HG03558 (cell line): Measurements from ENCODE around the gene PRRC2C.
A peak's percentile ranks its signal among the peaks of the same experiment; 100 is the strongest.
"Not testable (repeated sequence)": the region's sequence is repeated elsewhere in the genome, so short reads cannot be mapped to it uniquely, and the experiment has no call there.

Experiments used
- ATAC-seq: cut with Tn5 transposase; IDR thresholded peaks from one replicate; pipeline ENCODE4 v1.9.1; 2021; ENCODE audit warnings: moderate number of reproducible peaks; ENCODE audit not compliant: unreplicated experiment; ENCODE audit errors: extremely low read depth

The PRRC2C gene

DNA sequence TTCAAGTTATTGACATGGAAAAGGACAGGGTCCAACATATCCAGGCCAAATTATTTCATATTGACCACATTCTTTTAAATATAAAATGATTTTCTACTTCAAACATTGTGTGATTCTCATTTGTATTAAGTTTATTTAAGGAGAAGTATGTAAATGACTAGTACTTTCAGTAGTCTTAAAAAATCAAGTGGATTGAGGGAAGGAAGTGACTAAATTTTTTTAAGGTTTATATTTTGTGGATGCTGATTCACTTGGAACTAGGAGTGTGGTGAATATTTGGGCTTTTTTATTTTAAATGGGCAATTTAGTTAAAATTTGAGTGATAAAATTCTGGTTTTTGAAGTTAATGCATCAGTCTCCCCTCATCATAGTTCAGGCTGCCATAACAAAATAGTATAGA, 10.1 kb downstream of the PRRC2C start:
- ATAC-seq: no peak

- no peak for ATAC-seq
Observed at GRCh38 chr1:171500304-171500703, 15.0 kb downstream of the PRRC2C start.

- ATAC-seq: no peak
Observed at GRCh38 chr1:171500803-171501202, 15.5 kb downstream of the PRRC2C start.

GRCh38 chr1:171501305-171502024, 16.1 kb downstream of the PRRC2C start:
- ATAC-seq: peak; percentile 84

DNA sequence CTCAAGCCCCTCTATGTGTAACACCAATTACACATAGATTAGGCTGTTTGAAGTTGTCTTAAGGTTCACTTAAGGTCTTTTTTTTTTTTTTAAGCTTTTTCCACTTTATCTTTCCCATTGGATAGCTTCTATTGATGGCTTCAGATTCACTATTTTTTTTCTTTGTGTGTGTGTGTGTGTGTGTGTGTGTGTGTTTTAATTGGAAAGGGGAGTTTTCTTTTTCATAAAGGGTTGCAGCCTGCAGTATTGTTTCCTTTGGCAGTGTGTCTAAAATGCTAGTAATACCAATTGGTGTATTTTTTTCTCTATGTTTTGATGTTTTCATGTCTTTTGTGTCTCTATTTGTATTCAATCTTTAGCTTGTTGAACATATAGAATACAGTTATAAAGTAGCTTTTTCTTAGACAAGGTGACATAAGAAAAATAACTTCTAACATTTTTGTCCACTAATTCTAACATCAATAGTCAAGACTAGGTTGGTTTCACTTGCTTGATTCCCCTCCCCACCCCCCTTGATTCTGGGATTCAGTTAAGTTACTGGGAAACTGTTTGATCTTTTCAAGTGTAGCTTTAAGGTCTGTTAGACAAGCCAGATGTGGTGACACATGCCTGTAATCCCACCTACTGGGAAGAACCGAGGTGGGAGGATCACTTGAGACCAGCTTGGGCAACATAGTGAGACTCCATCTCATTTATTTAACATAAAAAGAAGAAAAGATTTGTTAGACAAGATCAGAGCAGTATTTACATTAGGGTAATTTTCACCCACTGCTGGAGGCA, 21.4 kb downstream of the PRRC2C start:
- ATAC-seq: no peak

DNA sequence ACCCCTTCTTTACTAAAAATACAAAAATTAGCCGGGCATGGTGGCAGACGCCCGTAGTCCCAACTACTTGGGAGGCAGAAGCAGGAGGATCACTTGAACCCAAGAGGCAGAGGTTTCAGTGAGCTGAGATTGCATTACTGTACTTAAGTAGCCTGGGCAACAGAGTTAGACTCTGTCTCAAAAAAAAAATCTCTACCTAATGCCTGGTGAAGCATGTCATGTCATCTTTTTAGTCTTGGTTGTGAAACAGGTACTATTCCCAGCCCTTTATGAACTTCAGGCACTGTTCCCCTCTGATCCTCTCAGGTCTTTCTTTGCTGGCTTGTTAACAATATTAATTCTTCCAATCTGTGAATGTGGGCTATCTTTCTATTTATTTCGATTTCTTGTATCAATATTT, 22.1 kb downstream of the PRRC2C start:
- ATAC-seq: no peak

GRCh38 chr1:171509191-171509590, 23.9 kb downstream of the PRRC2C start:
- no peak for ATAC-seq

GRCh38 chr1:171513743-171514142, 28.4 kb downstream of the PRRC2C start:
- ATAC-seq: no peak

DNA sequence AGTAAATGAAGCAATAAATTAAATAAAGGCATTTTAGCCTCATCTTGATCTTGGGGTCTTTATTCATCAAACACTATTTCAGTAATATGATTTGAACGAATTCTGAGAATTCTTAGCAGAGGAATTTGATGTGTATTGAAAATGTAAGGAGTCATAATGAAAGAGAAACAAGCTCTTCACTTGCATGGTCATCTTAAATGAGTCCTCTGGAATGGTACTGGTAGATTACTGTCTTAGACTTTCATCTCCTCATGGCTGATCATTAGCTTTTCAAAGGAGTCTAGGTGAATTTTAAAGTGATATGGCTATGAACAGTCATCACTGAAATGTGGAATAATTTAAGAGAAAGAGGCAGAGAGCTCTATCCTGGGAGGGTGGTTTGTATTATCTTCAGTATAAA, 30.0 kb downstream of the PRRC2C start:
- peak; percentile 52 for ATAC-seq

DNA sequence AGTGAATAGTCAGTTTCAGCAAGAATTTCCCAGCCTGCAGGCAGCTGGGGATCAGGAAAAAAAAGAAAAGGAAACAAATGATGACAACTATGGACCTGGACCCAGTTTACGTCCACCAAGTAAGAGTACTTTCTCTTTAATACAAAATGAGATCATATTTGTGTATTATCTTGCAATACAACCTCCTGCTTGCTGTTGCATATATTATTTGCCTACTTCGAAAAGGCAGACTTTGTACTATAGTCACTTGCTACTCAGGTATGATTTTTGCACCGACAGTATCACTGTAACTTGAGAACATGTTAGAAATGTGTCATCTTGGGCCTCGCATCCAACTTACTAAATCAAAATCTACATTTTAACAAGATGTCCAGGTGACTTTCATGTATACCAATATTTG, 30.4 kb downstream of the PRRC2C start:
- ATAC-seq: no peak

GRCh38 chr1:171521567-171521966, 36.2 kb downstream of the PRRC2C start:
- ATAC-seq: no peak

- ATAC-seq: no peak
Observed at GRCh38 chr1:171530676-171531075, 45.3 kb downstream of the PRRC2C start.

GRCh38 chr1:171532520-171532919, 47.2 kb downstream of the PRRC2C start:
- ATAC-seq: no peak

GRCh38 chr1:171545523-171545922, 60.2 kb downstream of the PRRC2C start:
- no peak for ATAC-seq

GRCh38 chr1:171550050-171550449, 64.7 kb downstream of the PRRC2C start:
- no peak for ATAC-seq

GRCh38 chr1:171550598-171551100, 65.3 kb downstream of the PRRC2C start:
- ATAC-seq: not testable (repeated sequence)

DNA sequence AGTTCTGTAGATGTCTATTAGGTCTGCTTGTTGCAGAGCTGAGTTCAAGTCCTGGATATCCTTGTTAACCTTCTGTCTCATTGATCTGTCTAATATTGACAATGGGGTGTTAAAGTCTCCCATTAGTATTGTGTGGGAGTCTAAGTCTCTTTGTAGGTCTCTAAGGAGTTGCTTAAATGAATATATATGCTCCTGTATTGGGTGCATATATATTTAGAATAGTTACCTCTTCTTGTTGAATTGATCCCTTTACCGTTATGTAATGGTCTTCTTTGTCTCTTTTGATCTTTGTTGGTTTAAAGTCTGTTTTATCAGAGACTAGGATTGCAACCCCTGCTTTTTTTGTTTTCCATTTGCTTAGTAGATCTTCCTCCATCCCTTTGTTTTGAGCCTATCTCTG, 68.6 kb downstream of the PRRC2C start:
- not testable (repeated sequence) for ATAC-seq

DNA sequence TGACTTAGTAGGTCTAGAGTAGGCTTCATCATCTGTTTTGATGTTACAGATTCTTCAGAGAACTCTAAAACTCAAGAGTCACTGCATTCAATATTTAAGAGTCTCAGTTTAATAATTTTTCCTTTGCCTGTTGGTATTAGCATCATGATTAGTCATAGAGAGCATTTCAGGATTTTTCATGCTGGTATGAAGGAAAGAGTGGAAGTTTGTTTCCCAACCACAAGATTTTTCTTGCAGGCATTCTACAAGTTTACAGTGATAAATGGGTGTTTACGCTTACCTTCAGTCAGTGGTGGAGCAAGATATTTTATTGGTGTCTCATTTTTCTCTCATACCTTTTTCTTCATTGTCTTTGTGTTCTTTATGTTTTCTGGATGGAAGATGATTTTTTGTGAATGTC, 78.3 kb downstream of the PRRC2C start:
- no peak for ATAC-seq

DNA sequence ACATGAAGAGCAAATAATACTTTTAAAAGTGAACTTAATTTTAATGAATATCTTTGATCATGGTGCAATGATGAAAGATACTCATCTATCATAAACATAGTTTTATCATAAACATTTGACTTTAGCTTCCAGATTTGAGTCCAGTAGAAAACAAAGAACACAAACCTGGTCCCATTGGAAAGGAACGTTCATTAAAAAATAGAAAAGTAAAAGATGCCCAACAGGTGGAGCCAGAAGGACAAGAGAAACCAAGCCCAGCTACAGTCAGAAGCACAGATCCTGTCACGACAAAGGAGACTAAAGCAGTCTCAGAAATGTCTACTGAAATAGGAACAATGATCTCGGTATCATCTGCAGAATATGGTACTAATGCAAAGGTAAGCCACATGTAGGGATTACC, 81.1 kb downstream of the PRRC2C start:
- no peak for ATAC-seq

DNA sequence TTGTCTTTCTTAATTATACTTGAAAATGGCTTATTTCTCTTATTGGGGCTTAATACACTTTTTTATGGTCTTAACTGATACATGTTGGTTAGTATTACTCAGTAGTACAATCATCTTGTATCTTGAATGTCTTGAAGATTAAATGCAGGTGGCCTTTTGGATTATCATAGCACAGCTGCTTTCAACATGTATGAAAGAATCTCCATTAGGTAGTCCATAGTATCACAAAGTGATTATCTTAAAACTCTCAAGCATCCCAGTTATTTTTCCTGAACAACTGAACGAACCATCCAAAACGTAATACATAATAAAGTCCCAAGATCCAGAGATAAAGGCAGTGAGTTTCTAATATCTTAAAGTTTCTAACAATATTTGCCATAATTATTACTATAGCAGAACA, 85.0 kb downstream of the PRRC2C start:
- ATAC-seq: no peak

DNA sequence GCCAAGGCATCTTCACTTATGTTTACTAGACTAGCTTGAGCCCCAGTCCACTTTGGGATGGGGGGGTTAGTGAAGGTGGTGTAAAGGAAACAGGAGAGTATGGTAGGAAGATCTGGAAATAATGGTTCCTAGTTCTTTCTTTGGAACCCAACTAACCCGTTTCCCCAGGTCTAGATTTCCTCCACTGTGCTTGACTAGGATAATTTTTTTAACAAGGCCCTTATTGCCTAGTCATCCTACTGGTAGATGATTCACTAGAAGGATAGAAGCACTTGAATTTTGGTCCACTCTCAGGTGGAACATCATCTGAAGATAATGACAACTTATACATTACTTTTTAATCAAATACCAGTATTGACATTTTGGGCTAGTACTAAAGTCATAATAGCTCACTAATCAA, 90.8 kb downstream of the PRRC2C start:
- no peak for ATAC-seq

GRCh38 chr1:171581226-171581625, 95.9 kb downstream of the PRRC2C start:
- no peak for ATAC-seq
